Naive thymus-derived CD4-positive, alpha-beta T cell (primary cell): ENCODE data around the gene SPAG4. TPM values are rescaled to one million over a fixed set of nuclear protein-coding genes. Genes with fewer than 3 reads are reported as not detected.

Experiments
- ATAC-seq: fragments of 150-1000 bp; cut with Tn5 transposase; 2 replicates; pipeline ENCODE4 v1.10.0; 2021; ENCODE audit warnings: mild to moderate bottlenecking, moderate library complexity
- CTCF ChIA-PET: fragments of 350-600 bp; sonication (Branson Sonifier 250); formaldehyde crosslinking; loops from one replicate; lab custom pipeline; 2021; ENCODE audit warnings: antibody characterized with exemption; lab: Charles Lee
- POLR2A ChIA-PET: fragments of 350-600 bp; sonication (Branson Sonifier 250); formaldehyde crosslinking; loops from one replicate; lab custom pipeline; 2021; ENCODE audit warnings: antibody characterized with exemption, inconsistent platforms; lab: Charles Lee
- DNase-seq, 9 donors: peaks; one replicate each; pipeline versions ENCODE4 v3.0.0 to v3.0.0-alpha.2; 2020 to 2022; ENCODE audit warnings: mixed read lengths in 1 of 9
- H3K27ac ChIP-seq: one replicate; pipeline ENCODE4 v1.7.0; 2013; ENCODE audit warnings: mild to moderate bottlenecking, low read depth, low read length, moderate library complexity
- H3K27me3 ChIP-seq, 2 donors: one replicate each; pipeline ENCODE4 v1.7.0; 2013; ENCODE audit warnings: low read length in 2 of 2, mild to moderate bottlenecking in 2 of 2, moderate library complexity in 2 of 2; ENCODE audit not compliant: control insufficient read depth in 2 of 2, insufficient read depth in 2 of 2
- H3K36me3 ChIP-seq, 3 experiments: 1 replicate in 2 of 3; 2 replicates in 1 of 3; pipeline ENCODE4 v1.7.0; 2013; ENCODE audit warnings: low read length in 3 of 3, mild to moderate bottlenecking in 3 of 3, moderate library complexity in 1 of 3; ENCODE audit not compliant: insufficient read depth in 3 of 3, control insufficient read depth in 2 of 3
- H3K4me1 ChIP-seq, 2 donors: one replicate each; pipeline ENCODE4 v1.7.0; 2013; ENCODE audit warnings: low read length in 2 of 2, mild to moderate bottlenecking in 2 of 2, moderate library complexity in 1 of 2; ENCODE audit not compliant: control insufficient read depth in 2 of 2, insufficient read depth in 2 of 2
- H3K4me3 ChIP-seq: 2 replicates; pipeline ENCODE4 v1.7.0; 2013; ENCODE audit warnings: mild to moderate bottlenecking, low read length
- H3K9me3 ChIP-seq, 3 experiments: 1 replicate in 2 of 3; 2 replicates in 1 of 3; pipeline ENCODE4 v1.7.0; 2013; ENCODE audit warnings: low read length in 3 of 3; ENCODE audit not compliant: control insufficient read depth in 2 of 3
- H3K27ac Mint-ChIP-seq, 9 donors: one replicate each; pipeline ENCODE4 v1.8.0; 2020 to 2022; ENCODE audit warnings: mixed read lengths in 9 of 9, mild to moderate bottlenecking in 8 of 9, moderate library complexity in 5 of 9, inconsistent platforms in 2 of 9
- H3K27me3 Mint-ChIP-seq, 5 donors: one replicate each; pipeline ENCODE4 v1.8.0; 2021 to 2022; ENCODE audit warnings: mixed read lengths in 5 of 5, mild to moderate bottlenecking in 1 of 5
- H3K36me3 Mint-ChIP-seq, 5 donors: one replicate each; pipeline ENCODE4 v1.8.0; 2020 to 2022; ENCODE audit warnings: mixed read lengths in 5 of 5, mild to moderate bottlenecking in 3 of 5, inconsistent platforms in 1 of 5
- H3K4me1 Mint-ChIP-seq, 7 donors: one replicate each; pipeline ENCODE4 v1.8.0; 2020 to 2022; ENCODE audit warnings: mixed read lengths in 7 of 7, mild to moderate bottlenecking in 3 of 7, inconsistent platforms in 1 of 7
- H3K4me3 Mint-ChIP-seq, 10 donors: one replicate each; pipeline ENCODE4 v1.8.0; 2020 to 2022; ENCODE audit warnings: mild to moderate bottlenecking in 10 of 10, mixed read lengths in 10 of 10, moderate library complexity in 6 of 10, inconsistent platforms in 2 of 10
- H3K9me3 Mint-ChIP-seq, 11 donors: one replicate each; pipeline ENCODE4 v1.8.0; 2020 to 2022; ENCODE audit warnings: mixed read lengths in 11 of 11, mild to moderate bottlenecking in 4 of 11, inconsistent platforms in 1 of 11, moderate library complexity in 1 of 11
- intact Hi-C, 2 donors: fragments of 100-400 bp; cut with micrococcal nuclease; formaldehyde crosslinking; loops; one replicate each; pipeline ENCODE4 v1.15.1; 2023
- polyA plus RNA-seq, 2 donors: library from polyadenylated mRNA; unstranded; fragments of 300-500 nt; fragmentation: Illumina TruSeq; gene quantifications; one replicate each; pipeline ENCODE4 v1.2.3, GENCODE V29; 2021
- total RNA-seq, 6 experiments: library from RNA in 5 of 6; stranded (reverse) in 5 of 6; gene quantifications; 1 replicate in 5 of 6; 2 replicates in 1 of 6; pipeline ENCODE4 v1.2.3 and lab custom pipeline; 2021 to 2026

SPAG4 gene
- total and polyA plus RNA-seq, 7 experiments from 2014 or later = 0.35 to 25.0 (median 2.7) TPM; not detected in 2

DNA sequence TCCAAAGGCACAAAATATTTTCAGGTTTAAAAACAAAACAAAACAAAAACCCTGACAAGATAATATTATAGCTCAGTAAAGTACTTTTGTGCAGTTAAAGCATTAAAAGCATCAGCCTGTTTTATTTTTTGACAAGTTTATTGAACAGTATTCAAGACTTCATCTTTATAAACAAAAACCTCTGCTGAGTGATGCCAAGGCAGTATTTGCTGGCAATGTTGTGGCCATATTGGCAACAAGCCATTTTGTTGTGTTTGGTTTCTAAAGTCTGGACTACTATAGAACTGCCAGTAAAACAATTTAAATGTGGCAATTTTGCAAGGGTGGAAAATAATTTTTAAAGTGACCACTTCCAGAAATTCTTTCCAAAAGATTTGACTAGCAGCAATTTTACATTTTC is 33.2 kb downstream of the SPAG4 start:
- no peak overlapping the region for H3K27ac ChIP-seq
- POLR2A ChIA-PET = interaction anchor here (0.6 to 3.2 kb wide), 2 partner anchors 14 to 95 kb away, joined by 5 to 9 read pairs; no protein-coding TSS in a partner anchor

DNA sequence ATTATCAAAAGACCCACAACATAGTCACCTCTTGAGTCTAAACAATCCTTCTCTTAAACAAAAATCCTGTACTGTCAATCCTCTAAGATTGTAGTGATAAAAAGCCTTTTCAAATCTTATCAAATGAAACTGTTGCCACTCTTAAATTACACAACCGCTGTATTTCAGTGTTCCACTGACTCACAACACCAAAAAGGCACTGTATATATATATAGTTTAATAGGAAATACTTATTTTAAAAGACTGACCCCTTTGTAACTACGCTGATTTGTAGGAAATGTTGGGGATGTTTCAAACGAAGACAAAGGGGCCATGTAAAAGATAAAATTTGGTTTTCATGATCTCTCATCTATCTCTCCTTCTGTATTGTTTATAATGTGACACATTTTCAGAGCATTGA is 35.0 kb downstream of the SPAG4 start:
- peaks cover 15 to 29% (median 18%) of the 10 kb centered on the region in 3 experiments for H3K36me3 ChIP-seq
- Mint-ChIP-seq H3K27me3 (no peaks in the 10 kb centered on the region), H3K9me3 (no peaks in the 10 kb centered on the region), H3K4me1 (peaks cover 32 to 61% (median 60%) of the 10 kb centered on the region in 7 donors), H3K27ac (peak overlapping the region in 3 of 9 donors; percentile 1 to 44 (median 24)), H3K36me3 (peaks cover 0 to 14% (median 6%) of the 10 kb centered on the region in 5 donors), H3K4me3 (no peak overlapping the region)
- ChIA-PET POLR2A (interaction anchor here (3.2 kb wide), 1 partner anchor 12 kb away, joined by 9 read pairs; no protein-coding TSS in a partner anchor), CTCF (interaction anchor here (0.6 kb wide), 1 partner anchor 1338 kb away, joined by 3 read pairs; no protein-coding TSS in a partner anchor)
- no peak overlapping the region for H3K27ac ChIP-seq
- ATAC-seq (no peak), DNase-seq (no peak)
- peaks cover 4 to 10% of the 10 kb centered on the region in 2 donors for H3K4me1 ChIP-seq
- no peaks in the 10 kb centered on the region for H3K9me3 ChIP-seq
- no peaks in the 10 kb centered on the region for H3K27me3 ChIP-seq
- intact Hi-C loops = no loop called here
- no peak overlapping the region for H3K4me3 ChIP-seq

More for the DNA sequence above, 33.2 kb downstream of the SPAG4 start:
- Mint-ChIP-seq H3K27me3 (no peaks in the 10 kb centered on the region), H3K4me3 (peak overlapping the region in 1 of 10 donors; percentile 3), H3K36me3 (peaks cover 0 to 16% (median 6%) of the 10 kb centered on the region in 5 donors), H3K4me1 (peaks cover 45 to 79% (median 78%) of the 10 kb centered on the region in 7 donors), H3K27ac (peak overlapping the region in 5 of 9 donors; percentile 8 to 79 (median 61)), H3K9me3 (no peaks in the 10 kb centered on the region)
- Histone ChIP-seq H3K4me1 (peaks cover 0 to 15% of the 10 kb centered on the region in 2 donors), H3K36me3 (peaks cover 8 to 13% (median 10%) of the 10 kb centered on the region in 3 experiments), H3K27me3 (no peaks in the 10 kb centered on the region), H3K4me3 (no peak overlapping the region), H3K9me3 (no peaks in the 10 kb centered on the region)
- CTCF ChIA-PET = no interaction called here
- intact Hi-C loops = loop anchor here in 1 of 2 donors (2.0 kb wide), 1 partner anchor 14 kb away; no protein-coding TSS in a partner anchor
- ATAC-seq (no peak), DNase-seq (no peak)

DNA sequence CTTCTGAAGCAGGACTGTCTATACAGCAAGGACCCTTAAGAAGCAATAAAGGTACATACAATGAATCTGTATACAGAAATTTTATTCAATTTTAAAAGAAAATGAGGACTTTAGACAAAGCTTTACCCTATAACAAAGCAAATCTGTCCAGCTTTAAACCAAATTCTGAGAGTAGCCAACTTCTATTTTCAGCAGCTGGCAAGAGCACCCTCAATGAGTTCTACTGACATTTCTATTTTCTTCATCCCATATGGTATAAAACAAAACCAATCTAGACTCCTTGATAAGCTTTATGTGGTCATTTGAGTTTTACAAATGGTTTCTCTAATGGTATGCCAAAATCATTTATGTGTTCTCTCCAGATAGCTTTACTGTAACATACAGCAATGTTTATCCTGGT is 36.3 kb downstream of the SPAG4 start:
- Histone ChIP-seq H3K27me3 (no peaks in the 10 kb centered on the region), H3K4me1 (peaks cover 9 to 13% of the 10 kb centered on the region in 2 donors), H3K27ac (no peak overlapping the region), H3K9me3 (no peaks in the 10 kb centered on the region), H3K4me3 (no peak overlapping the region), H3K36me3 (peaks cover 15 to 29% (median 18%) of the 10 kb centered on the region in 3 experiments)
- Mint-ChIP-seq H3K4me1 (peaks cover 23 to 60% (median 56%) of the 10 kb centered on the region in 7 donors), H3K27ac (peak overlapping the region in 2 of 9 donors; percentile 18 to 22), H3K36me3 (peaks cover 0 to 14% (median 6%) of the 10 kb centered on the region in 5 donors), H3K4me3 (no peak overlapping the region), H3K9me3 (no peaks in the 10 kb centered on the region), H3K27me3 (no peaks in the 10 kb centered on the region)
- no peak for DNase-seq
- POLR2A ChIA-PET = interaction anchor here (1.0 to 2.1 kb wide), 3 partner anchors 12 to 90 kb away, joined by 3 to 5 read pairs (median 5); partner anchors contain the start of gene RBM39
- intact Hi-C loops = no loop called here
- CTCF ChIA-PET = no interaction called here
- ATAC-seq = no peak

DNA sequence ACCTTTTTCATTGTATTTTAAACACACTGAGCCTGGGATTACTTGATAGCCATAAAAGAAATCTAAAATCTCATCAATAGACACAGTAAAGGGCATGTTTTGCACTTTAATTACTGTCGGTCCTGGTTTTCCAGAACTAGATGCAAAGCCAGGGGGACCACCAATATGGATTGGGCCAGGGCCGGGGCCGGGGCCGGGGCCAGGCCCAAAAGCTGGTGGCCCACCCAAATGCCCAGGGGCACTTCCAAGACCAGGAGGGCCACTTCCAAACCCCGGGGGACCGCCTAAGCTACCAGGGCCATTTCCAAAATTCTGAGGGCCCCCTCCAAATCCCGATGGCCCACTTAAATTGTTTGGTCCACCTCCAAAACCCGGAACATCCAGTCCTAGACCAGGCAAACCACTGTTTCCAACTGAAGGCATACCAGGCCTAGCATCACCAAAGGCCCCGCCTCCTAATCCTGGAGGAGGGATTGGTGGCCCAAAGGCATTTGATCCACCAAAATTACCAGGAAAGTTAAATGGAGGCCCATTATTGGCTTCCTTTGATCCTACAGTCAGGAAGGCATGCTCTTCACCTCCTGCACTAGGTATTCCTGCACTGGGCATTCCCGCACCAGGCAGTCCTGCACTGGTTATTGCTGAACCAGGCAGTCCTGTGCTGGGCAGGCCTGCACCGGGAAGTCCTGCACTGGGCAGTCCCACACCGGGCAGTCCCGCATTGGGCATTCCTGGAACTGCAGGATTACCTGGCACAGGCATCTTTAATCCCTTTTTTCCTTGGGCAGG is 37.2 kb downstream of the SPAG4 start:
- Mint-ChIP-seq H3K9me3 (no peaks in the 10 kb centered on the region), H3K4me3 (no peak overlapping the region), H3K36me3 (peaks cover 0 to 18% (median 11%) of the 10 kb centered on the region in 5 donors), H3K4me1 (peaks cover 25 to 64% (median 56%) of the 10 kb centered on the region in 7 donors), H3K27ac (no peak overlapping the region), H3K27me3 (no peaks in the 10 kb centered on the region)
- no peak overlapping the region for H3K4me3 ChIP-seq
- no peaks in the 10 kb centered on the region for H3K27me3 ChIP-seq
- H3K27ac ChIP-seq = no peak overlapping the region
- ChIA-PET POLR2A (interaction anchor here (0.8 to 2.1 kb wide), 6 partner anchors 11 to 90 kb away, joined by 3 to 5 read pairs (median 3); partner anchors contain the start of genes NFS1, RBM39 and ROMO1), CTCF (no interaction called here)
- peaks cover 15 to 29% (median 18%) of the 10 kb centered on the region in 3 experiments for H3K36me3 ChIP-seq
- H3K4me1 ChIP-seq = peaks cover 17 to 20% of the 10 kb centered on the region in 2 donors
- ATAC-seq (no peak), DNase-seq (no peak)
- intact Hi-C loops = no loop called here
- no peaks in the 10 kb centered on the region for H3K9me3 ChIP-seq

DNA sequence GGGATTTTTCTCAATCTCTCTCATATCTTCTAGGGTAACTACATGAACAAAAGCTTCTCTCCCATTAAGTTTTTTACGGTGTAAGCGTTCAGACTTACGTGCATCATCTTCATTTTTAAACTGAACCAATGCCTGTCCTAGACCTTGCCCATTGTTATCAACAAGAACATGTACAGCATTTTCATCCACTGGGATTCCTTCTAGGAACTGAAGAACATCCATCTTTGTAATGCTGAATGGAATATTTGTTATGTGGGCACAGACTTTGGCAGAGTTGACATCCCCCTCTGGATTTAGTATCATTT is 37.8 kb downstream of the SPAG4 start:
- Histone ChIP-seq H3K4me1 (peaks cover 21 to 24% of the 10 kb centered on the region in 2 donors), H3K27ac (no peak overlapping the region), H3K27me3 (no peaks in the 10 kb centered on the region), H3K9me3 (no peaks in the 10 kb centered on the region), H3K4me3 (no peak overlapping the region), H3K36me3 (peaks cover 15 to 29% (median 18%) of the 10 kb centered on the region in 3 experiments)
- intact Hi-C loops = no loop called here
- Mint-ChIP-seq H3K9me3 (no peaks in the 10 kb centered on the region), H3K36me3 (peaks cover 0 to 18% (median 11%) of the 10 kb centered on the region in 5 donors), H3K27me3 (no peaks in the 10 kb centered on the region), H3K4me1 (peaks cover 26 to 64% (median 56%) of the 10 kb centered on the region in 7 donors), H3K4me3 (no peak overlapping the region), H3K27ac (no peak overlapping the region)
- DNase-seq (no peak), ATAC-seq (no peak)
- POLR2A ChIA-PET = interaction anchor here (0.8 to 2.1 kb wide), 4 partner anchors 10 to 89 kb away, joined by 3 to 5 read pairs (median 3); partner anchors contain the start of genes NFS1, RBM39 and ROMO1
- CTCF ChIA-PET = no interaction called here

DNA sequence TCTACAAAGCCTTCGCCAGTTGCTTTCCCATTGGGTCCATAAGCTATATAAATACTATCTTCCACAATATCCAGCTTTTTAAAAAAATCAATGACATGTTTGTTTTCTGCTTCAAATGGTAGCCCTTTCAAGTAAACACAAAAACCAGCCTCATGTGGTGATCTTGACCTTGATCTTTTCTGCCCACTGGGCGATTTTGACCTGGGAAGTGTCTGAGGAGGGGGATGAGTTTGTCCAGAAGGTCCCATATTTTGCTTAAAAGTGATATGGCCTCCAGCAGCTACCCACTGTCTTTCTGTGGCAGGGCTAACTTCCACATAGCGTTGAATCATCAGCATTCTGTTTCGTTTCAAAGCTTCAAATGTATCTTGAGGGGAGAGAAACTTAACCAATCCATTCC is 38.3 kb downstream of the SPAG4 start:
- intact Hi-C loops = no loop called here
- no peaks in the 10 kb centered on the region for H3K27me3 Mint-ChIP-seq

More for the DNA sequence above, 38.3 kb downstream of the SPAG4 start:
- Histone ChIP-seq H3K27me3 (no peaks in the 10 kb centered on the region), H3K4me1 (peaks cover 26 to 29% of the 10 kb centered on the region in 2 donors), H3K27ac (no peak overlapping the region), H3K9me3 (no peaks in the 10 kb centered on the region), H3K36me3 (peaks cover 15 to 29% (median 18%) of the 10 kb centered on the region in 3 experiments), H3K4me3 (no peak overlapping the region)
- DNase-seq (no peak), ATAC-seq (no peak)
- H3K4me1 Mint-ChIP-seq = peaks cover 26 to 64% (median 57%) of the 10 kb centered on the region in 7 donors
- no peak overlapping the region for H3K27ac Mint-ChIP-seq
- POLR2A ChIA-PET = interaction anchor here (1.3 kb wide), 2 partner anchors 46 to 89 kb away, joined by 3 read pairs; partner anchors contain the start of genes NFS1, RBM39 and ROMO1
- H3K36me3 Mint-ChIP-seq = peaks cover 0 to 16% (median 11%) of the 10 kb centered on the region in 5 donors
- CTCF ChIA-PET = no interaction called here
- no peak overlapping the region for H3K4me3 Mint-ChIP-seq
- no peaks in the 10 kb centered on the region for H3K9me3 Mint-ChIP-seq
